MM.1S (cell line): ENCODE results near the gene HOXD1.

Experiments
- CTCF ChIP-seq: fragments of 300-600 bp; sonication (generic); IDR thresholded peaks from 2 replicates; pipeline ENCODE4 v1.5.1; 2016; ENCODE audit warnings: antibody characterized with exemption, low read length, mixed read lengths
- EZH2 ChIP-seq: fragments of 300-600 bp; sonication (generic); optimal IDR thresholded peaks from 2 replicates; pipeline ENCODE3; 2017; ENCODE audit warnings: low read depth, mild to moderate bottlenecking, antibody characterized with exemption, low read length, mixed read lengths
- EZH2phosphoT487 ChIP-seq: fragments of 300-600 bp; sonication (generic); IDR thresholded peaks from 2 replicates; pipeline ENCODE4 v1.6.1; 2018; ENCODE audit warnings: antibody characterized with exemption, low read length

GRCh38 chr2:176166272-176166671 lies 22.2 kb upstream of the HOXD1 start:
- TF ChIP-seq CTCF = no peak
- TF ChIP-seq EZH2 = no peak
- no peak for TF ChIP-seq EZH2phosphoT487
